HepG2 (cell line): ENCODE measurements around the gene P3H3. TPM values are rescaled to one million over a fixed set of nuclear protein-coding genes. Genes with fewer than 3 reads are reported as not detected.

ENCODE experiments used
- MTA1 ChIP-seq: sonication (generic); formaldehyde crosslinking; IDR thresholded peaks from 2 replicates; pipeline ENCODE4 v1.4.0; 2020; ENCODE audit warnings: missing genetic modification reagents, mild to moderate bottlenecking, borderline replicate concordance
- NCOA1 ChIP-seq: sonication (generic); formaldehyde crosslinking; IDR thresholded peaks from 2 replicates; pipeline ENCODE4 v1.9.0; 2021; ENCODE audit warnings: missing genetic modification reagents
- POGZ ChIP-seq: sonication (generic); formaldehyde crosslinking; IDR thresholded peaks from 2 replicates; pipeline ENCODE4 v1.4.0; 2020; ENCODE audit warnings: mild to moderate bottlenecking, missing genetic modification reagents
- RBM22 ChIP-seq: fragments of 200-400 bp; formaldehyde crosslinking; optimal IDR thresholded peaks from 2 replicates; pipeline ENCODE3; 2017; ENCODE audit warnings: mild to moderate bottlenecking, low read length, moderate library complexity
- TEAD3 ChIP-seq: optimal IDR thresholded peaks from 2 replicates; pipeline ENCODE3; 2016; ENCODE audit warnings: borderline replicate concordance
- ZFX ChIP-seq: sonication (generic); formaldehyde crosslinking; IDR thresholded peaks from 2 replicates; pipeline ENCODE4 v1.4.0; 2020; ENCODE audit warnings: mild to moderate bottlenecking, low read depth, missing genetic modification reagents, moderate library complexity
- ZNF326 ChIP-seq: sonication (generic); formaldehyde crosslinking; IDR thresholded peaks from 2 replicates; pipeline ENCODE4 v1.4.0; 2020; ENCODE audit warnings: missing genetic modification reagents, borderline replicate concordance
- ZNF547 ChIP-seq: sonication (generic); formaldehyde crosslinking; IDR thresholded peaks from 2 replicates; pipeline ENCODE4 v1.5.1; 2020; ENCODE audit warnings: mild to moderate bottlenecking, missing genetic modification reagents
- ZNF678 ChIP-seq: sonication (generic); formaldehyde crosslinking; IDR thresholded peaks from 2 replicates; pipeline ENCODE4 v1.4.0; 2020; ENCODE audit warnings: mild to moderate bottlenecking, missing genetic modification reagents
- ZNF790 ChIP-seq: sonication (generic); formaldehyde crosslinking; IDR thresholded peaks from 2 replicates; pipeline ENCODE4 v1.8.0; 2022; ENCODE audit warnings: missing genetic modification reagents, mild to moderate bottlenecking, borderline replicate concordance
- ZNF841 ChIP-seq: sonication (generic); formaldehyde crosslinking; IDR thresholded peaks from 2 replicates; pipeline ENCODE4 v1.8.1; 2023; ENCODE audit warnings: missing genetic modification reagents, borderline replicate concordance
- ZSCAN25 ChIP-seq: sonication (generic); formaldehyde crosslinking; IDR thresholded peaks from 2 replicates; pipeline ENCODE4 v1.8.0; 2022; ENCODE audit warnings: mild to moderate bottlenecking, missing genetic modification reagents
- polyA plus RNA-seq, 8 experiments: library from polyadenylated mRNA; depleted of rRNA in 3 of 8; stranded (reverse) in 7 of 8; unstranded in 1 of 8; fragments of >200 nt; fragmentation: Illumina TruSeq in 4 of 8; extraction: Trizol in 4 of 8; gene quantifications; 2 replicates each; pipeline versions ENCODE4 v1.2.1 to v1.2.3, GENCODE V29; 2011 to 2016; ENCODE audit warnings: low read depth in 4 of 8, missing spikeins in 1 of 8, mixed read lengths in 1 of 8; ENCODE audit not compliant: insufficient read depth in 1 of 8
- total RNA-seq, 5 experiments: library from RNA; depleted of rRNA; stranded (reverse); fragments of >200 nt; fragmentation: Illumina TruSeq; extraction: Trizol; gene quantifications; 2 replicates each; pipeline ENCODE4 v1.2.3, GENCODE V29; 2016; ENCODE audit warnings: low read depth in 1 of 5
- TF ChIP-seq, protein P1 (sequence below): sonication (generic); formaldehyde crosslinking; IDR thresholded peaks from 2 replicates; pipeline ENCODE4 v1.4.0; 2020; ENCODE audit warnings: missing genetic modification reagents
- TF ChIP-seq, protein P2 (sequence below): IDR thresholded peaks from 2 replicates; pipeline ENCODE4 v1.6.1; 2016; ENCODE audit warnings: low read depth, borderline replicate concordance
- TF ChIP-seq, protein P3 (sequence below): sonication (generic); formaldehyde crosslinking; IDR thresholded peaks from 2 replicates; pipeline ENCODE4 v1.4.0; 2020; ENCODE audit warnings: missing genetic modification reagents
- TF ChIP-seq, protein P4 (sequence below): sonication (generic); formaldehyde crosslinking; IDR thresholded peaks from 2 replicates; pipeline ENCODE4 v1.5.1; 2020; ENCODE audit warnings: mild to moderate bottlenecking, missing genetic modification reagents, borderline replicate concordance

Gene P3H3
- total and polyA plus RNA-seq, 2 of the 13 experiments (the other 11 are each of a cell fraction or from before 2014, with no cell fraction given) = 20.1 to 20.5 TPM

DNA sequence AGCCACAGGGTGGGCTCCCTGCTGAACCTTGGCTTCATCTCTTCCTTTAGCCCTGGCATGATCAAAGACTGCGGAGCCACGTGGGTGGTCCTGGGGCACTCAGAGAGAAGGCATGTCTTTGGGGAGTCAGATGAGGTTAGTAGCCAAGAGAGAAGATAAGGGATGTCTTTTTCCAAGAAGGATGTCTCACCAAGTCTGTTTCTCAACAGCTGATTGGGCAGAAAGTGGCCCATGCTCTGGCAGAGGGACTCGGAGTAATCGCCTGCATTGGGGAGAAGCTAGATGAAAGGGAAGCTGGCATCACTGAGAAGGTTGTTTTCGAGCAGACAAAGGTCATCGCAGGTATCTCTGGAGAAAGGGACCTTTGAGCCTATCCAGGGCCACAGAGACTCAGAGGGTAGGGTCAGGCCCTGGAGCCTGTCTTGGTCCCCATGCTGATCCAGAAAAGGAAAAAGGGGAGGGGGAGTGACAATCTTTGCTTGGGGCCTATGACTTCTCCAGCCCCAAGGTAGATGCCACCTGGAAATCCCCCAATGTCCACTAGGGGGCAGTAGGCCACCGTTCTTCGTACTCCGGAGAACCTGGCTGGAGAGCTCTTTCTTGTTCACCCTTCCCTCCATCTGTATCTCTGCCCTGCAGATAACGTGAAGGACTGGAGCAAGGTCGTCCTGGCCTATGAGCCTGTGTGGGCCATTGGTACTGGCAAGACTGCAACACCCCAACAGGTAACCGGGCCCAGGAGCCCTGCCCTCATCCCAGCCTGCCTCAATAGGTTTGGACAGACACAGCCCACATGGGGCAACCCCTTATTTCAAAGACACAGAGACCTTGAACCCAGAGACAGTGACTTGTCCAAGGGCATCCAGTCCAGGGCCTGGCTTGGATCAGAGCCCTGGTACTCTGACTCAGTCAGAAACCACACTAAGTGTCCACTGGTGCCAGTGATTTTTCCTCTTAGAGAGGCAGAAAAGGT is 41.1 kb downstream of the P3H3 start (continued):
- TF ChIP-seq NCOA1 (CRISPR knock-in tag) (no peak), ZNF841 (CRISPR knock-in tag) (no peak), ZFX (0 out of 2 replicates have a peak, but pooled peaks have one; percentile 41), ZNF326 (0 out of 2 replicates have a peak, but pooled peaks have one; percentile 41), TEAD3 (CRISPR knock-in tag) (peak; percentile 37), ZNF790 (CRISPR knock-in tag) (no peak), ZSCAN25 (CRISPR knock-in tag) (0 out of 2 replicates have a peak, but pooled peaks have one; percentile 54), POGZ (CRISPR knock-in tag) (no peak), MTA1 (CRISPR knock-in tag) (0 out of 2 replicates have a peak, but pooled peaks have one; percentile 28), ZNF678 (CRISPR knock-in tag) (no peak), RBM22 (no peak), ZNF547 (CRISPR knock-in tag) (peak; percentile 13; the same call in 1 of the 2 replicates)
- TF ChIP-seq, protein P1, sequence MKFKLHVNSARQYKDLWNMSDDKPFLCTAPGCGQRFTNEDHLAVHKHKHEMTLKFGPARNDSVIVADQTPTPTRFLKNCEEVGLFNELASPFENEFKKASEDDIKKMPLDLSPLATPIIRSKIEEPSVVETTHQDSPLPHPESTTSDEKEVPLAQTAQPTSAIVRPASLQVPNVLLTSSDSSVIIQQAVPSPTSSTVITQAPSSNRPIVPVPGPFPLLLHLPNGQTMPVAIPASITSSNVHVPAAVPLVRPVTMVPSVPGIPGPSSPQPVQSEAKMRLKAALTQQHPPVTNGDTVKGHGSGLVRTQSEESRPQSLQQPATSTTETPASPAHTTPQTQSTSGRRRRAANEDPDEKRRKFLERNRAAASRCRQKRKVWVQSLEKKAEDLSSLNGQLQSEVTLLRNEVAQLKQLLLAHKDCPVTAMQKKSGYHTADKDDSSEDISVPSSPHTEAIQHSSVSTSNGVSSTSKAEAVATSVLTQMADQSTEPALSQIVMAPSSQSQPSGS = peak; percentile 50; the same call in 1 of the 2 replicates
- TF ChIP-seq, protein P2, sequence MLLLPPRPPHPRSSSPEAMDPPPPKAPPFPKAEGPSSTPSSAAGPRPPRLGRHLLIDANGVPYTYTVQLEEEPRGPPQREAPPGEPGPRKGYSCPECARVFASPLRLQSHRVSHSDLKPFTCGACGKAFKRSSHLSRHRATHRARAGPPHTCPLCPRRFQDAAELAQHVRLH (CRISPR knock-in tag) = peak; percentile 17; the same call in 1 of the 2 replicates
- TF ChIP-seq, protein P3, sequence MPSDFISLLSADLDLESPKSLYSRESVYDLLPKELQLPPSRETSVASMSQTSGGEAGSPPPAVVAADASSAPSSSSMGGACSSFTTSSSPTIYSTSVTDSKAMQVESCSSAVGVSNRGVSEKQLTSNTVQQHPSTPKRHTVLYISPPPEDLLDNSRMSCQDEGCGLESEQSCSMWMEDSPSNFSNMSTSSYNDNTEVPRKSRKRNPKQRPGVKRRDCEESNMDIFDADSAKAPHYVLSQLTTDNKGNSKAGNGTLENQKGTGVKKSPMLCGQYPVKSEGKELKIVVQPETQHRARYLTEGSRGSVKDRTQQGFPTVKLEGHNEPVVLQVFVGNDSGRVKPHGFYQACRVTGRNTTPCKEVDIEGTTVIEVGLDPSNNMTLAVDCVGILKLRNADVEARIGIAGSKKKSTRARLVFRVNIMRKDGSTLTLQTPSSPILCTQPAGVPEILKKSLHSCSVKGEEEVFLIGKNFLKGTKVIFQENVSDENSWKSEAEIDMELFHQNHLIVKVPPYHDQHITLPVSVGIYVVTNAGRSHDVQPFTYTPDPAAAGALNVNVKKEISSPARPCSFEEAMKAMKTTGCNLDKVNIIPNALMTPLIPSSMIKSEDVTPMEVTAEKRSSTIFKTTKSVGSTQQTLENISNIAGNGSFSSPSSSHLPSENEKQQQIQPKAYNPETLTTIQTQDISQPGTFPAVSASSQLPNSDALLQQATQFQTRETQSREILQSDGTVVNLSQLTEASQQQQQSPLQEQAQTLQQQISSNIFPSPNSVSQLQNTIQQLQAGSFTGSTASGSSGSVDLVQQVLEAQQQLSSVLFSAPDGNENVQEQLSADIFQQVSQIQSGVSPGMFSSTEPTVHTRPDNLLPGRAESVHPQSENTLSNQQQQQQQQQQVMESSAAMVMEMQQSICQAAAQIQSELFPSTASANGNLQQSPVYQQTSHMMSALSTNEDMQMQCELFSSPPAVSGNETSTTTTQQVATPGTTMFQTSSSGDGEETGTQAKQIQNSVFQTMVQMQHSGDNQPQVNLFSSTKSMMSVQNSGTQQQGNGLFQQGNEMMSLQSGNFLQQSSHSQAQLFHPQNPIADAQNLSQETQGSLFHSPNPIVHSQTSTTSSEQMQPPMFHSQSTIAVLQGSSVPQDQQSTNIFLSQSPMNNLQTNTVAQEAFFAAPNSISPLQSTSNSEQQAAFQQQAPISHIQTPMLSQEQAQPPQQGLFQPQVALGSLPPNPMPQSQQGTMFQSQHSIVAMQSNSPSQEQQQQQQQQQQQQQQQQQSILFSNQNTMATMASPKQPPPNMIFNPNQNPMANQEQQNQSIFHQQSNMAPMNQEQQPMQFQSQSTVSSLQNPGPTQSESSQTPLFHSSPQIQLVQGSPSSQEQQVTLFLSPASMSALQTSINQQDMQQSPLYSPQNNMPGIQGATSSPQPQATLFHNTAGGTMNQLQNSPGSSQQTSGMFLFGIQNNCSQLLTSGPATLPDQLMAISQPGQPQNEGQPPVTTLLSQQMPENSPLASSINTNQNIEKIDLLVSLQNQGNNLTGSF (CRISPR knock-in tag) = no peak
- TF ChIP-seq, protein P4, sequence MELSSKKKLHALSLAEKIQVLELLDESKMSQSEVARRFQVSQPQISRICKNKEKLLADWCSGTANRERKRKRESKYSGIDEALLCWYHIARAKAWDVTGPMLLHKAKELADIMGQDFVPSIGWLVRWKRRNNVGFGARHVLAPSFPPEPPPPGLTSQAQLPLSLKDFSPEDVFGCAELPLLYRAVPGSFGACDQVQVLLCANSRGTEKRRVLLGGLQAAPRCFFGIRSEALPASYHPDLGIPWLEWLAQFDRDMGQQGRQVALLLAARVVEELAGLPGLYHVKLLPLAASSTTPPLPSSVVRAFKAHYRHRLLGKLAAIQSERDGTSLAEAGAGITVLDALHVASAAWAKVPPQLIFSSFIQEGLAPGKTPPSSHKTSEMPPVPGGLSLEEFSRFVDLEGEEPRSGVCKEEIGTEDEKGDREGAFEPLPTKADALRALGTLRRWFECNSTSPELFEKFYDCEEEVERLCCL (CRISPR knock-in tag) = no peak
